H1 (cell line): ENCODE measurements around the gene AUH. TPM values are rescaled to one million over a fixed set of nuclear protein-coding genes. Genes with fewer than 3 reads are reported as not detected.

ENCODE experiments used
- CTCF ChIA-PET: fragments of 300-600 bp; sonication (Branson Sonifier 250); formaldehyde crosslinking; loops from one replicate; lab custom pipeline; 2021; ENCODE audit not compliant: partially characterized antibody; lab: Charles Lee
- POLR2A ChIA-PET: fragments of 300-600 bp; sonication (Branson Sonifier 250); formaldehyde crosslinking; loops from one replicate; lab custom pipeline; 2021; ENCODE audit warnings: inconsistent platforms; ENCODE audit not compliant: partially characterized antibody; lab: Charles Lee
- DNase-seq, 2 experiments: peaks; one replicate each; pipeline versions ENCODE4 v3.0.0 to v3.0.0-alpha.2; 2010 to 2022; ENCODE audit warnings: low spot score in 2 of 2, low read depth in 1 of 2, mixed read lengths in 1 of 2
- FAIRE-seq: peaks from 2 replicates; lab custom pipeline; 2011; peaks lifted over from hg19 to GRCh38; lab: Jason Lieb, UNC
- H2AFZ ChIP-seq: 2 replicates; pipeline ENCODE4 v1.8.1; 2012; ENCODE audit warnings: low read length, inconsistent platforms
- H2AK5ac ChIP-seq: 2 replicates; pipeline ENCODE4 v1.6.1; 2013; ENCODE audit warnings: low read depth, low read length
- H2BK120ac ChIP-seq: replicated peaks from 2 replicates; pipeline ENCODE3; 2013; ENCODE audit warnings: low read depth, low read length, inconsistent platforms
- H2BK12ac ChIP-seq: 2 replicates; pipeline ENCODE4 v1.6.1; 2013; ENCODE audit warnings: low read depth, low read length
- H2BK15ac ChIP-seq: 2 replicates; pipeline ENCODE4 v1.6.1; 2013; ENCODE audit warnings: low read length
- H2BK20ac ChIP-seq: 2 replicates; pipeline ENCODE4 v1.6.1; 2013; ENCODE audit warnings: low read length
- H2BK5ac ChIP-seq: 2 replicates; pipeline ENCODE4 v1.6.1; 2013; ENCODE audit warnings: low read depth, low read length
- H3K14ac ChIP-seq: 2 replicates; pipeline ENCODE4 v1.6.1; 2013; ENCODE audit warnings: inconsistent platforms; ENCODE audit not compliant: insufficient read length
- H3K18ac ChIP-seq: 2 replicates; pipeline ENCODE4 v1.6.1; 2013; ENCODE audit warnings: low read length; ENCODE audit errors: extremely low read depth
- H3K23ac ChIP-seq: 2 replicates; pipeline ENCODE4 v1.6.1; 2013; ENCODE audit warnings: inconsistent platforms; ENCODE audit not compliant: insufficient read length
- H3K23me2 ChIP-seq: 2 replicates; pipeline ENCODE4 v1.6.1; 2013; ENCODE audit warnings: low read depth, low read length
- H3K27ac ChIP-seq: 2 replicates; pipeline ENCODE4 v1.6.1; 2011; ENCODE audit warnings: low read depth, low read length, inconsistent platforms
- H3K27me3 ChIP-seq, 4 experiments: replicated peaks in 1 of 4; 1 replicate in 1 of 4; 2 replicates in 3 of 4; pipeline versions ENCODE4 v1.6.1 to v1.8.1; 2011 to 2013; ENCODE audit warnings: low read length in 3 of 4, mild to moderate bottlenecking in 3 of 4, inconsistent platforms in 2 of 4, mixed read lengths in 2 of 4, moderate library complexity in 1 of 4; ENCODE audit not compliant: control insufficient read depth in 3 of 4, insufficient read depth in 3 of 4; ENCODE audit errors: extremely low read depth in 1 of 4
- H3K36me3 ChIP-seq, 4 experiments: 2 replicates each; pipeline versions ENCODE4 v1.6.1 to v1.8.1; 2011 to 2013; ENCODE audit warnings: mild to moderate bottlenecking in 4 of 4, low read length in 3 of 4, moderate library complexity in 2 of 4, control low read depth in 1 of 4, inconsistent platforms in 1 of 4; ENCODE audit not compliant: insufficient read depth in 4 of 4, control insufficient read depth in 2 of 4
- H3K4ac ChIP-seq: replicated peaks from 2 replicates; pipeline ENCODE3; 2013; ENCODE audit warnings: low read length, low read depth, mixed read lengths, inconsistent platforms; ENCODE audit not compliant: insufficient read length
- H3K4me1 ChIP-seq, 4 experiments: replicated peaks in 1 of 4; 1 replicate in 1 of 4; 2 replicates in 3 of 4; pipeline versions ENCODE4 v1.6.1 to v1.8.1; 2011 to 2013; ENCODE audit warnings: low read length in 3 of 4, inconsistent platforms in 2 of 4, mixed read lengths in 1 of 4; ENCODE audit not compliant: insufficient read depth in 4 of 4, control insufficient read depth in 3 of 4
- H3K4me2 ChIP-seq, 2 experiments: 2 replicates each; pipeline versions ENCODE4 v1.6.1 to v1.8.1; 2011 to 2013; ENCODE audit warnings: low read depth in 2 of 2, low read length in 2 of 2, control low read depth in 1 of 2, inconsistent platforms in 1 of 2, mild to moderate bottlenecking in 1 of 2; ENCODE audit not compliant: insufficient read depth in 1 of 2
- H3K4me3 ChIP-seq, 4 experiments: fragments of 200-600, 300-600 bp in 1 of 4; sonication (generic), shearing (Covaris generic), sonication (Bioruptor Twin) in 1 of 4; 2 replicates each; pipeline versions ENCODE4 v1.5.1 to v1.8.1; 2011 to 2016; ENCODE audit warnings: low read length in 4 of 4, low read depth in 3 of 4, control low read depth in 2 of 4, inconsistent platforms in 2 of 4, mild to moderate bottlenecking in 2 of 4, mixed read lengths in 1 of 4, moderate library complexity in 1 of 4; ENCODE audit not compliant: insufficient read depth in 2 of 4; ENCODE audit errors: extremely low read depth in 1 of 4
- H3K56ac ChIP-seq: replicated peaks from 2 replicates; pipeline ENCODE3; 2013; ENCODE audit warnings: low read depth, mild to moderate bottlenecking, mixed read lengths, low read length, inconsistent platforms; ENCODE audit not compliant: insufficient read length
- H3K79me1 ChIP-seq: 2 replicates; pipeline ENCODE4 v1.6.1; 2013; ENCODE audit warnings: low read depth, low read length, control low read depth
- H3K79me2 ChIP-seq, 2 experiments: 2 replicates each; pipeline versions ENCODE4 v1.6.1 to v1.8.1; 2012 to 2013; ENCODE audit warnings: low read length in 2 of 2, mild to moderate bottlenecking in 2 of 2, inconsistent platforms in 1 of 2; ENCODE audit not compliant: insufficient read depth in 2 of 2, control insufficient read depth in 1 of 2
- H3K9ac ChIP-seq, 4 experiments: replicated peaks in 1 of 4; 1 replicate in 1 of 4; 2 replicates in 3 of 4; pipeline versions ENCODE4 v1.6.1 to v1.8.1; 2011 to 2013; ENCODE audit warnings: low read depth in 3 of 4, low read length in 3 of 4, control low read depth in 2 of 4, mild to moderate bottlenecking in 2 of 4, moderate library complexity in 2 of 4, inconsistent platforms in 1 of 4; ENCODE audit errors: extremely low read depth in 1 of 4
- H3K9me3 ChIP-seq, 2 experiments: 2 replicates each; pipeline versions ENCODE4 v1.6.1 to v1.8.1; 2012 to 2013; ENCODE audit warnings: mild to moderate bottlenecking in 2 of 2, moderate library complexity in 2 of 2, control low read depth in 1 of 2, inconsistent platforms in 1 of 2, low read depth in 1 of 2, low read length in 1 of 2, mixed read lengths in 1 of 2; ENCODE audit not compliant: insufficient read depth in 2 of 2
- H4K20me1 ChIP-seq, 2 experiments: replicated peaks in 1 of 2; 2 replicates each; pipeline versions ENCODE3 to v1.8.1; 2011 to 2013; ENCODE audit warnings: inconsistent platforms in 2 of 2, low read length in 2 of 2, mild to moderate bottlenecking in 1 of 2; ENCODE audit not compliant: insufficient read depth in 2 of 2, control insufficient read depth in 1 of 2
- H4K5ac ChIP-seq: 2 replicates; pipeline ENCODE4 v1.6.1; 2013; ENCODE audit warnings: low read length, low read depth, mixed read lengths, inconsistent platforms; ENCODE audit not compliant: insufficient read length
- H4K8ac ChIP-seq: 2 replicates; pipeline ENCODE4 v1.8.0; 2013; ENCODE audit warnings: mild to moderate bottlenecking, moderate library complexity, low read length, inconsistent platforms; ENCODE audit not compliant: insufficient read depth; ENCODE audit errors: extremely low read depth
- H4K91ac ChIP-seq: replicated peaks from 2 replicates; pipeline ENCODE3; 2013; ENCODE audit warnings: low read length, mixed read lengths, inconsistent platforms; ENCODE audit not compliant: insufficient read length
- BCL11A ChIP-seq, 2 experiments: IDR thresholded peaks; one replicate each; pipeline ENCODE4 v1.6.1; 2011; ENCODE audit warnings: low read depth in 2 of 2, low read length in 2 of 2, mild to moderate bottlenecking in 2 of 2
- CEBPB ChIP-seq: IDR thresholded peaks from 2 replicates; pipeline ENCODE4 v1.6.1; 2012; ENCODE audit warnings: low read depth, low read length
- CHD2 ChIP-seq: IDR thresholded peaks from 2 replicates; pipeline ENCODE4 v1.6.1; 2012; ENCODE audit warnings: low read length, improper control_type of control experiment
- HDAC2 ChIP-seq, 2 experiments: fragments of 300-600 bp in 1 of 2; sonication (generic) in 1 of 2; IDR thresholded peaks; 2 replicates each; pipeline ENCODE4 v1.6.1; 2011 to 2012; ENCODE audit warnings: low read depth in 2 of 2, low read length in 2 of 2, mild to moderate bottlenecking in 2 of 2, moderate library complexity in 2 of 2, borderline replicate concordance in 1 of 2, inconsistent platforms in 1 of 2
- JUN ChIP-seq: IDR thresholded peaks from 2 replicates; pipeline ENCODE4 v1.6.1; 2011; ENCODE audit warnings: low read depth, mild to moderate bottlenecking, improper control_type of control experiment, low read length
- PHF8 ChIP-seq: fragments of 200-600 bp; sonication (generic); conservative IDR thresholded peaks from 2 replicates; pipeline ENCODE4 v1.7.1; 2012; ENCODE audit warnings: low read depth, mild to moderate bottlenecking, inconsistent platforms, low read length, moderate library complexity
- RXRA ChIP-seq: IDR thresholded peaks from 2 replicates; pipeline ENCODE4 v1.6.1; 2011; ENCODE audit warnings: low read depth, mild to moderate bottlenecking, low read length, moderate library complexity; ENCODE audit not compliant: insufficient read depth
- SP1 ChIP-seq: IDR thresholded peaks from 2 replicates; pipeline ENCODE4 v1.6.1; 2011; ENCODE audit warnings: low read depth, low read length
- WGBS, 2 experiments: shearing (Covaris generic) in 1 of 2; methylation state at CpG; one replicate each; pipeline versions ENCODE4 v1.1.6 to v1.1.7; 2013 to 2015; ENCODE audit warnings: low lambda C conversion rate in 2 of 2, mixed read lengths in 2 of 2, inconsistent platforms in 1 of 2, low coverage in 1 of 2, missing lambda C conversion rate in 1 of 2; ENCODE audit not compliant: insufficient replicate concordance in 2 of 2, insufficient coverage in 1 of 2, insufficient read length in 1 of 2; ENCODE audit errors: extremely low coverage in 1 of 2, missing lambda C conversion rate in 1 of 2; 5-methylcytosine and 5-hydroxymethylcytosine counted together
- polyA plus RNA-seq, 7 experiments: library from polyadenylated mRNA; depleted of rRNA in 3 of 7; stranded (reverse) in 5 of 7; unstranded in 2 of 7; fragments of >200 nt in 5 of 7; fragments of 200-250 nt in 2 of 7; gene quantifications; 1 replicate in 5 of 7; 2 replicates in 1 of 7; 4 replicates in 1 of 7; pipeline versions ENCODE4 v1.2.1 to v1.2.3, GENCODE V29; 2011 to 2013; ENCODE audit warnings: missing spikeins in 2 of 7, mixed read lengths in 2 of 7
- total RNA-seq: library from RNA; stranded (reverse); fragmentation: NEBNext Ultra II Directional; extraction: Animal tissue kit (Norgen Biotek cat#: 25700); gene quantifications from 2 replicates; pipeline ENCODE4 v1.2.1, GENCODE V29; 2021

AUH gene
- total and polyA plus RNA-seq, 2 of the 8 experiments (the other 6 are each of a cell fraction or from before 2014, with no cell fraction given): 5.8 to 21.9 TPM

GRCh38 chr9:91217388-91217787 lies 144.3 kb downstream of the AUH start:
- no peak overlapping the region for H2AK5ac ChIP-seq
- CTCF ChIA-PET: interaction anchor here (0.6 to 1.2 kb wide), 5 partner anchors 25 to 390 kb away, joined by 3 read pairs; no protein-coding TSS in a partner anchor
- 16% methylated on average over 1 of the region's 1 CpG; no CpG with 5 or more reads in 1 of the 2 experiments for WGBS, 2 experiments
- H3K36me3 ChIP-seq: peaks cover 0 to 13% (median 0%) of the 10 kb centered on the region in 4 experiments; a peak in 2 of 8 replicates
- no peak overlapping the region for H3K56ac ChIP-seq
- no peak overlapping the region for H3K14ac ChIP-seq
- H4K5ac ChIP-seq: no peak overlapping the region
- H2BK12ac ChIP-seq: no peak overlapping the region
- peak overlapping the region; percentile 9 to 43; a peak in 1 of 4 replicates for H3K4me2 ChIP-seq
- no peak overlapping the region for H3K4ac ChIP-seq
- FAIRE-seq (peak; percentile 32), DNase-seq (no peak)
- no peak overlapping the region for H2AFZ ChIP-seq
- H3K27ac ChIP-seq: no peak overlapping the region
- no peaks in the 10 kb centered on the region for H3K27me3 ChIP-seq
- no peaks in the 10 kb centered on the region for H3K23me2 ChIP-seq
- no peak overlapping the region for H2BK20ac ChIP-seq
- TF ChIP-seq CHD2 (no peak), SP1 (0 out of 2 replicates have a peak, but pooled peaks have one; percentile 26), RXRA (no peak), HDAC2 (IDR thresholded peaks at IDR 0.05; ENCODE audit: borderline replicate concordance in 1 of 2, low read depth in 2 of 2, low read length in 2 of 2) (0 out of 4 replicates have a peak, but pooled peaks of 1 of the 2 experiments have one; percentile 17), BCL11A (IDR thresholded peaks at IDR 0.05; ENCODE audit: low read depth in 2 of 2, low read length in 2 of 2) (peak in 1 of 2 experiments; percentile 45), JUN (no peak), PHF8 (no peak), CEBPB (0 out of 2 replicates have a peak, but pooled peaks have one; percentile 10)
- POLR2A ChIA-PET: no interaction called here
- H3K4me1 ChIP-seq: peaks cover 0 to 4% (median 2%) of the 10 kb centered on the region in 4 experiments; a peak in 4 of 7 replicates
- no peak overlapping the region for H3K9ac ChIP-seq
- H4K91ac ChIP-seq: no peak overlapping the region
- no peaks in the 10 kb centered on the region for H3K79me1 ChIP-seq
- no peak overlapping the region for H3K23ac ChIP-seq
- no peak overlapping the region for H3K18ac ChIP-seq
- no peak overlapping the region for H2BK15ac ChIP-seq
- no peak overlapping the region for H4K8ac ChIP-seq
- no peaks in the 10 kb centered on the region for H4K20me1 ChIP-seq
- no peak overlapping the region for H2BK120ac ChIP-seq
- no peak overlapping the region for H3K4me3 ChIP-seq
- no peaks in the 10 kb centered on the region for H3K9me3 ChIP-seq
- no peaks in the 10 kb centered on the region for H3K79me2 ChIP-seq
- no peak overlapping the region for H2BK5ac ChIP-seq
